ENCODE data around the gene ANKRD22. TPM values are rescaled to one million over a fixed set of nuclear protein-coding genes. Genes with fewer than 3 reads are reported as not detected.

The ANKRD22 gene
- total and polyA plus RNA-seq, 2 of the 8 experiments (the other 6 are each of a cell fraction or from before 2014, with no cell fraction given) = 0.68 TPM; not detected in 1

DNA sequence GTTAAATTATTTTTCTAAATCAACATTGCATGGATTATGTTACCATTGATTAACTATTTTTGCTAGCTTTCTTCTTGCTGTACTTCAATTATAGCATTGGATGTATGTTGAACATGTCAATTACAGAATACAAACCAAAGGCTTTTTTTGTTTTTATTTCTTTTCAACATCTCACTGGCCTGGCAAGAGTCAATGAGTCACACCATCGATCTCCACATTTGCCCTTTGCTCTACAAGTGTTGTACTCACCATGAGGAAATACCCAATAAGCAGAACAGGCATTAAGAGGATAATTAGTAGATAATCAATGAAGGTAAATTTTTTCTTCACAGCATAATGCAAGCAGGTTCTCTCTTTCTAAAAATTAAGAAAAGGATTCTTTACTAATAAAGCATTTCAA, 23.3 kb downstream of the ANKRD22 start:
- Histone ChIP-seq H3K79me1 (ENCODE audit: low read depth, low read length) (no peaks in the 10 kb centered on the region), H3K27me3 (replicated peaks in 1 of 4; ENCODE audit: control insufficient read depth in 3 of 4, extremely low read depth in 1 of 4, insufficient read depth in 3 of 4, low read length in 3 of 4) (no peaks in the 10 kb centered on the region), H3K9me3 (ENCODE audit: insufficient read depth in 2 of 2, low read depth in 1 of 2, low read length in 1 of 2) (no peaks in the 10 kb centered on the region), H2BK15ac (ENCODE audit: low read length) (no peak overlapping the region), H3K9ac (replicated peaks in 1 of 4; ENCODE audit: extremely low read depth in 1 of 4, low read depth in 3 of 4, low read length in 3 of 4) (no peak overlapping the region), H3K4me2 (ENCODE audit: insufficient read depth in 1 of 2, low read depth in 2 of 2, low read length in 2 of 2) (no peak overlapping the region), H3K27ac (ENCODE audit: low read depth, low read length) (no peak overlapping the region), H3K36me3 (ENCODE audit: control insufficient read depth in 2 of 4, insufficient read depth in 4 of 4, low read length in 3 of 4) (no peaks in the 10 kb centered on the region), H3K4me1 (replicated peaks in 1 of 4; ENCODE audit: control insufficient read depth in 3 of 4, insufficient read depth in 4 of 4, low read length in 3 of 4) (no peaks in the 10 kb centered on the region), H2AK5ac (ENCODE audit: low read depth, low read length) (no peak overlapping the region), H4K8ac (ENCODE audit: extremely low read depth, insufficient read depth, low read length) (no peak overlapping the region), H3K4ac (replicated peaks; ENCODE audit: insufficient read length, low read depth, low read length) (no peak overlapping the region), H4K91ac (replicated peaks; ENCODE audit: insufficient read length, low read length) (no peak overlapping the region), H3K4me3 (ENCODE audit: extremely low read depth in 1 of 4, insufficient read depth in 2 of 4, low read depth in 3 of 4, low read length in 4 of 4) (no peak overlapping the region), H4K20me1 (replicated peaks in 1 of 2; ENCODE audit: control insufficient read depth in 1 of 2, insufficient read depth in 2 of 2, low read length in 2 of 2) (no peaks in the 10 kb centered on the region), H2BK20ac (ENCODE audit: low read length) (no peak overlapping the region), H2BK120ac (replicated peaks; ENCODE audit: low read depth, low read length) (no peak overlapping the region), H2AFZ (ENCODE audit: low read length) (no peak overlapping the region), H3K79me2 (ENCODE audit: control insufficient read depth in 1 of 2, insufficient read depth in 2 of 2, low read length in 2 of 2) (no peaks in the 10 kb centered on the region), H3K14ac (ENCODE audit: insufficient read length) (no peak overlapping the region), H3K23me2 (ENCODE audit: low read depth, low read length) (no peaks in the 10 kb centered on the region; the same call in 1 of the 2 replicates), H2BK5ac (ENCODE audit: low read depth, low read length) (no peak overlapping the region), H3K23ac (ENCODE audit: insufficient read length) (no peak overlapping the region), H4K5ac (ENCODE audit: insufficient read length, low read depth, low read length) (no peak overlapping the region), H2BK12ac (ENCODE audit: low read depth, low read length) (no peak overlapping the region), H3K18ac (ENCODE audit: extremely low read depth, low read length) (no peak overlapping the region), H3K56ac (replicated peaks; ENCODE audit: insufficient read length, low read depth, low read length) (no peak overlapping the region)
- 87% methylated on average over 1 of the region's 1 CpG; no CpG with 5 or more reads in 1 of the 2 experiments for WGBS, 2 experiments (ENCODE audit: extremely low coverage in 1 of 2, insufficient coverage in 1 of 2, insufficient read length in 1 of 2, insufficient replicate concordance in 2 of 2, low coverage in 1 of 2, low lambda C conversion rate in 2 of 2, missing lambda C conversion rate in 1 of 2)
- POLR2A ChIA-PET (ENCODE audit: partially characterized antibody) = no interaction called here
- DNase-seq (ENCODE audit: low read depth in 1 of 2, low spot score in 2 of 2) (no peak), FAIRE-seq (no peak)
- CTCF ChIA-PET (ENCODE audit: partially characterized antibody) = interaction anchor here (1.0 to 3.7 kb wide), 7 partner anchors 8 to 386 kb away, joined by 3 to 30 read pairs (median 4); no protein-coding TSS in a partner anchor
- no peak for TF ChIP-seq SP2 (IDR thresholded peaks at IDR 0.05; ENCODE audit: low read length)
- TF ChIP-seq NANOG (IDR thresholded peaks at IDR 0.05; ENCODE audit: insufficient read depth, low read depth, low read length, poor library complexity, severe bottlenecking) = no peak
- no peak for TF ChIP-seq PHF8 (conservative IDR thresholded peaks at IDR 0.05; ENCODE audit: low read depth, low read length)
- no peak for TF ChIP-seq KDM4A (IDR thresholded peaks at IDR 0.05; ENCODE audit: low read depth, low read length, severe bottlenecking)
- TF ChIP-seq, protein P1, sequence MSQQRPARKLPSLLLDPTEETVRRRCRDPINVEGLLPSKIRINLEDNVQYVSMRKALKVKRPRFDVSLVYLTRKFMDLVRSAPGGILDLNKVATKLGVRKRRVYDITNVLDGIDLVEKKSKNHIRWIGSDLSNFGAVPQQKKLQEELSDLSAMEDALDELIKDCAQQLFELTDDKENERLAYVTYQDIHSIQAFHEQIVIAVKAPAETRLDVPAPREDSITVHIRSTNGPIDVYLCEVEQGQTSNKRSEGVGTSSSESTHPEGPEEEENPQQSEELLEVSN (IDR thresholded peaks at IDR 0.05) = no peak
- TF ChIP-seq SIX5 (IDR thresholded peaks at IDR 0.05; ENCODE audit: low read depth, low read length) = no peak
- no peak for TF ChIP-seq POLR2AphosphoS5 (IDR thresholded peaks at IDR 0.05; ENCODE audit: low read depth, low read length)
- no peak for TF ChIP-seq RBBP5 (IDR thresholded peaks at IDR 0.05; ENCODE audit: borderline replicate concordance, low read depth, low read length)
- no peak for TF ChIP-seq RNF2 (IDR thresholded peaks at IDR 0.05; ENCODE audit: borderline replicate concordance, low read depth, low read length, missing control alignments, poor library complexity, severe bottlenecking)
- TF ChIP-seq TCF12 (IDR thresholded peaks at IDR 0.05; ENCODE audit: low read depth, low read length) = no peak
- TF ChIP-seq TEAD4 (IDR thresholded peaks at IDR 0.05; ENCODE audit: low read depth, low read length) = no peak
- TF ChIP-seq CBX8 (IDR thresholded peaks at IDR 0.05; ENCODE audit: borderline replicate concordance, low read depth, low read length) = no peak
- no peak for TF ChIP-seq KDM1A (IDR thresholded peaks at IDR 0.05; ENCODE audit: borderline replicate concordance, low read length)
- no peak for TF ChIP-seq FOSL1 (IDR thresholded peaks at IDR 0.05; ENCODE audit: insufficient read depth, low read depth, low read length)
